Caco-2 (cell line): ENCODE data around the gene TARP.
"Not testable (repeated sequence)": the region's sequence is repeated elsewhere in the genome, so short reads cannot be mapped to it uniquely, and the experiment has no call there.

Experiments used
- BruUV-seq: library from RNA; stranded (reverse); fragments of 400-500 nt; replicated peaks from 2 replicates; lab custom pipeline; 2021; lab: Mats Ljungman, UMichigan
- CTCF ChIA-PET: fragments of 300-600 bp; sonication (Branson Sonifier 250); formaldehyde crosslinking; loops from one replicate; lab custom pipeline; 2022; ENCODE audit warnings: antibody characterized with exemption; lab: Charles Lee
- POLR2A ChIA-PET: fragments of 300-600 bp; sonication (Branson Sonifier 250); formaldehyde crosslinking; loops from one replicate; lab custom pipeline; 2022; ENCODE audit warnings: antibody characterized with exemption; lab: Charles Lee
- DNase-seq, 2 experiments: peaks; one replicate each; pipeline versions ENCODE4 v3.0.0 to v3.0.0-alpha.2; 2020 to 2022
- H3K27me3 ChIP-seq: replicated peaks from 2 replicates; pipeline ENCODE4 v1.6.0; 2011; ENCODE audit warnings: low read length; ENCODE audit not compliant: control insufficient read depth, insufficient read depth
- H3K36me3 ChIP-seq: 2 replicates; pipeline ENCODE4 v1.5.1; 2011; ENCODE audit warnings: low read length; ENCODE audit not compliant: control insufficient read depth, insufficient read depth
- H3K4me1 ChIP-seq: fragments of 250-450 bp; sonication (Bioruptor Pico); 2 replicates; pipeline ENCODE4 v1.5.1; 2020; ENCODE audit warnings: mild to moderate bottlenecking
- H3K4me3 ChIP-seq: 2 replicates; pipeline ENCODE4 v1.5.1; 2011; ENCODE audit warnings: low read depth, mild to moderate bottlenecking, control low read depth, low read length
- H3K9me3 ChIP-seq: fragments of 250-450 bp; sonication (Bioruptor Pico); 2 replicates; pipeline ENCODE4 v1.5.1; 2020; ENCODE audit warnings: mild to moderate bottlenecking, moderate library complexity
- H3K27ac Mint-ChIP-seq: one replicate; pipeline ENCODE4 v1.8.0; 2022; ENCODE audit warnings: mixed read lengths; ENCODE audit not compliant: unreplicated experiment
- H3K27me3 Mint-ChIP-seq: one replicate; pipeline ENCODE4 v1.8.0; 2022; ENCODE audit warnings: mixed read lengths; ENCODE audit not compliant: insufficient read depth, unreplicated experiment
- H3K36me3 Mint-ChIP-seq: one replicate; pipeline ENCODE4 v1.8.0; 2022; ENCODE audit warnings: mild to moderate bottlenecking, mixed read lengths; ENCODE audit not compliant: insufficient read depth, unreplicated experiment
- H3K4me1 Mint-ChIP-seq: one replicate; pipeline ENCODE4 v1.8.0; 2022; ENCODE audit warnings: low read depth, mixed read lengths; ENCODE audit not compliant: unreplicated experiment
- H3K4me3 Mint-ChIP-seq: one replicate; pipeline ENCODE4 v1.8.0; 2022; ENCODE audit warnings: mild to moderate bottlenecking, moderate library complexity, mixed read lengths; ENCODE audit not compliant: unreplicated experiment
- H3K9me3 Mint-ChIP-seq: one replicate; pipeline ENCODE4 v1.8.0; 2022; ENCODE audit warnings: mixed read lengths; ENCODE audit not compliant: unreplicated experiment
- CTCF ChIP-seq, 2 experiments: fragments of 200-600 bp in 1 of 2; IDR thresholded peaks; 1 replicate in 1 of 2; 2 replicates in 1 of 2; pipeline versions ENCODE4 v1.5.1 to v1.8.0; 2011 to 2022; ENCODE audit warnings: antibody characterized with exemption in 1 of 2, control low read depth in 1 of 2, inconsistent platforms in 1 of 2, low read depth in 1 of 2, low read length in 1 of 2, mild to moderate bottlenecking in 1 of 2, moderate library complexity in 1 of 2; ENCODE audit not compliant: insufficient read depth in 1 of 2, severe bottlenecking in 1 of 2, unreplicated experiment in 1 of 2
- intact Hi-C: fragments of 100-400 bp; cut with micrococcal nuclease; formaldehyde crosslinking; loops from one replicate; pipeline ENCODE4 v1.10.0; 2022; ENCODE audit not compliant: unreplicated experiment

Gene TARP

GRCh38 chr7:38244516-38244915, 28.9 kb downstream of the TARP start:
- ChIA-PET CTCF (no interaction called here), POLR2A (no interaction called here)
- no TSS peak for BruUV-seq
- peaks cover 11% of the 10 kb centered on the region for H3K27me3 Mint-ChIP-seq
- TF ChIP-seq CTCF (IDR thresholded peaks at IDR 0.05; ENCODE audit: insufficient read depth in 1 of 2, low read depth in 1 of 2, low read length in 1 of 2, severe bottlenecking in 1 of 2, unreplicated experiment in 1 of 2), result no peak
- Histone ChIP-seq H3K4me3 (no peak overlapping the region), H3K9me3 (no peaks in the 10 kb centered on the region), H3K4me1 (no peaks in the 10 kb centered on the region), H3K27me3 (no peaks in the 10 kb centered on the region), H3K36me3 (no peaks in the 10 kb centered on the region)
- no peaks in the 10 kb centered on the region for H3K9me3 Mint-ChIP-seq
- H3K27ac Mint-ChIP-seq, result no peak overlapping the region
- no peak for DNase-seq
- intact Hi-C loops, result no loop called here
- no peaks in the 10 kb centered on the region for H3K36me3 Mint-ChIP-seq
- no peak overlapping the region for H3K4me3 Mint-ChIP-seq
- H3K4me1 Mint-ChIP-seq, result no peaks in the 10 kb centered on the region

GRCh38 chr7:38243345-38243744, 30.1 kb downstream of the TARP start:
- H3K27ac Mint-ChIP-seq, H3K36me3 Mint-ChIP-seq, CTCF ChIA-PET, H3K9me3 ChIP-seq, BruUV-seq, H3K4me3 Mint-ChIP-seq, H3K36me3 ChIP-seq, H3K9me3 Mint-ChIP-seq, intact Hi-C loops, H3K4me1 Mint-ChIP-seq, H3K4me1 ChIP-seq, H3K4me3 ChIP-seq, DNase-seq, POLR2A ChIA-PET, H3K27me3 ChIP-seq: not testable (repeated sequence)
- peaks cover 11% of the 10 kb centered on the region for H3K27me3 Mint-ChIP-seq

- Histone ChIP-seq H3K9me3 (no peaks in the 10 kb centered on the region), H3K36me3 (no peaks in the 10 kb centered on the region), H3K4me3 (no peak overlapping the region), H3K27me3 (no peaks in the 10 kb centered on the region), H3K4me1 (no peaks in the 10 kb centered on the region)
- Mint-ChIP-seq H3K4me3 (no peak overlapping the region), H3K9me3 (no peaks in the 10 kb centered on the region), H3K27me3 (peaks cover 14% of the 10 kb centered on the region), H3K36me3 (no peaks in the 10 kb centered on the region), H3K4me1 (no peaks in the 10 kb centered on the region), H3K27ac (no peak overlapping the region)
- no TSS peak for BruUV-seq
- no peak for TF ChIP-seq CTCF (IDR thresholded peaks at IDR 0.05; ENCODE audit: insufficient read depth in 1 of 2, low read depth in 1 of 2, low read length in 1 of 2, severe bottlenecking in 1 of 2, unreplicated experiment in 1 of 2)
- no peak for DNase-seq
- intact Hi-C loops, result no loop called here
- CTCF ChIA-PET, result no interaction called here
- POLR2A ChIA-PET, result no interaction called here
These were observed 30.6 kb downstream of the TARP start for GRCh38 chr7:38242814-38243213.

GRCh38 chr7:38241071-38241470, 32.4 kb downstream of the TARP start:
- Histone ChIP-seq H3K4me1 (no peaks in the 10 kb centered on the region), H3K36me3 (no peaks in the 10 kb centered on the region), H3K4me3 (no peak overlapping the region), H3K27me3 (no peaks in the 10 kb centered on the region), H3K9me3 (no peaks in the 10 kb centered on the region)
- Mint-ChIP-seq H3K9me3 (no peaks in the 10 kb centered on the region), H3K4me1 (no peaks in the 10 kb centered on the region), H3K36me3 (no peaks in the 10 kb centered on the region), H3K4me3 (no peak overlapping the region), H3K27me3 (peaks cover 15% of the 10 kb centered on the region), H3K27ac (no peak overlapping the region)
- no peak for DNase-seq
- intact Hi-C loops, result no loop called here
- TF ChIP-seq CTCF (IDR thresholded peaks at IDR 0.05; ENCODE audit: insufficient read depth in 1 of 2, low read depth in 1 of 2, low read length in 1 of 2, severe bottlenecking in 1 of 2, unreplicated experiment in 1 of 2), result no peak
- BruUV-seq, result no TSS peak
- CTCF ChIA-PET, result no interaction called here
- POLR2A ChIA-PET, result no interaction called here

GRCh38 chr7:38239129-38239528, 34.3 kb downstream of the TARP start:
- H3K4me3 Mint-ChIP-seq, DNase-seq, H3K4me3 ChIP-seq, H3K36me3 ChIP-seq, H3K27me3 ChIP-seq, H3K9me3 ChIP-seq, BruUV-seq, intact Hi-C loops, CTCF ChIA-PET, H3K9me3 Mint-ChIP-seq, H3K27ac Mint-ChIP-seq, H3K36me3 Mint-ChIP-seq, POLR2A ChIA-PET, H3K27me3 Mint-ChIP-seq, H3K4me1 Mint-ChIP-seq, H3K4me1 ChIP-seq: not testable (repeated sequence)
